Measurements from ENCODE around the gene MYCBP2.

GRCh38 chr13:77374786-77375185 is 47.9 kb upstream of the MYCBP2 start:
- TF ChIP-seq POLR2AphosphoS5 (IDR thresholded peaks at IDR 0.05; ENCODE audit: low read depth, low read length) (no peak), CHD2 (IDR thresholded peaks at IDR 0.05; ENCODE audit: low read length, partially characterized antibody) (no peak), RXRA (IDR thresholded peaks at IDR 0.05; ENCODE audit: borderline replicate concordance, low read depth) (no peak), EP300 (IDR thresholded peaks at IDR 0.05; ENCODE audit: borderline replicate concordance in 1 of 2, low read depth in 1 of 2, low read length in 1 of 2) (no peak), ZBTB33 (IDR thresholded peaks at IDR 0.05; ENCODE audit: borderline replicate concordance, low read depth) (no peak), NFIC (IDR thresholded peaks at IDR 0.05; ENCODE audit: borderline replicate concordance) (no peak), TEAD4 (IDR thresholded peaks at IDR 0.05; ENCODE audit: borderline replicate concordance, insufficient read depth) (no peak)
